Skeletal muscle tissue (tissue), 4 donors: Measurements from ENCODE around the gene MSL2. TPM values are rescaled to one million over a fixed set of nuclear protein-coding genes. Genes with fewer than 3 reads are reported as not detected.
"Not testable (repeated sequence)": the region's sequence is repeated elsewhere in the genome, so short reads cannot be mapped to it uniquely, and the experiment has no call there.

ENCODE experiments used
- H3K27ac ChIP-seq: one replicate; pipeline ENCODE4 v1.7.0; 2013; ENCODE audit warnings: mild to moderate bottlenecking, low read depth, low read length, inconsistent platforms
- H3K27me3 ChIP-seq, 3 donors: one replicate each; pipeline ENCODE4 v1.7.0; 2013; ENCODE audit warnings: low read length in 3 of 3; ENCODE audit not compliant: control insufficient read depth in 3 of 3, insufficient read depth in 3 of 3
- H3K36me3 ChIP-seq, 3 donors: one replicate each; pipeline ENCODE4 v1.7.0; 2013; ENCODE audit warnings: low read length in 3 of 3; ENCODE audit not compliant: control insufficient read depth in 3 of 3, insufficient read depth in 3 of 3
- H3K4me1 ChIP-seq, 3 donors: one replicate each; pipeline ENCODE4 v1.7.0; 2013; ENCODE audit warnings: low read length in 3 of 3, mild to moderate bottlenecking in 3 of 3; ENCODE audit not compliant: control insufficient read depth in 3 of 3, insufficient read depth in 3 of 3
- H3K4me3 ChIP-seq, 3 donors: one replicate each; pipeline ENCODE4 v1.7.0; 2013; ENCODE audit warnings: low read length in 3 of 3
- H3K9ac ChIP-seq, 3 donors: one replicate each; pipeline ENCODE4 v1.7.0; 2013; ENCODE audit warnings: low read length in 3 of 3, mild to moderate bottlenecking in 3 of 3, moderate library complexity in 2 of 3, low read depth in 1 of 3
- H3K9me3 ChIP-seq, 3 donors: one replicate each; pipeline ENCODE4 v1.7.0; 2013; ENCODE audit warnings: low read length in 3 of 3; ENCODE audit not compliant: control insufficient read depth in 3 of 3
- total RNA-seq: library from RNA; depleted of rRNA; stranded (reverse); fragments of >200 nt; gene quantifications from one replicate; pipeline ENCODE4 v1.2.3, GENCODE V29; 2014
- donor health status: Osteomylitis.

MSL2 gene
- total RNA-seq, 1 donor from 2014 or later, result 16.2 TPM

DNA sequence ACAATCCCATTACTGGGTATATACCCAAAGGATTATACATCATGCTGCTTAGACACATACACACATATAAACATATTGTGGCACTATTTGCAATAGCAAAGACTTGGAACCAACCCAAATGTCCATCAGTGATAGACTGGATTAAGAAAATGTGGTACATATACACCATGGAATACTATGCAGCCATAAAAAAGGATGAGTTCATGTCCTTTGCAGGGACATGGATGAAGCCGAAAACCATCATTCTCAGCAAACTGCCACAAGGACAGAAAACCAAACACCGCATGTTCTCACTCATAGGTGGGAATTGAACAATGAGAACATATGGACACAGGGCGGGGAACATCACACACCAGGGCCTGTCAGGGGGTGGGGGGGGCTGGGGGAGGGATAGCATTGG, 64.5 kb downstream of the MSL2 start:
- not testable (repeated sequence) for H3K9me3 ChIP-seq, H3K4me1 ChIP-seq, H3K36me3 ChIP-seq, H3K4me3 ChIP-seq, H3K27ac ChIP-seq, H3K9ac ChIP-seq, H3K27me3 ChIP-seq

GRCh38 chr3:136122006-136122405, 74.1 kb downstream of the MSL2 start:
- H3K4me1 ChIP-seq, result no peaks in the 10 kb centered on the region
- peaks cover 0 to 7% (median 6%) of the 10 kb centered on the region in 3 donors for H3K36me3 ChIP-seq

DNA sequence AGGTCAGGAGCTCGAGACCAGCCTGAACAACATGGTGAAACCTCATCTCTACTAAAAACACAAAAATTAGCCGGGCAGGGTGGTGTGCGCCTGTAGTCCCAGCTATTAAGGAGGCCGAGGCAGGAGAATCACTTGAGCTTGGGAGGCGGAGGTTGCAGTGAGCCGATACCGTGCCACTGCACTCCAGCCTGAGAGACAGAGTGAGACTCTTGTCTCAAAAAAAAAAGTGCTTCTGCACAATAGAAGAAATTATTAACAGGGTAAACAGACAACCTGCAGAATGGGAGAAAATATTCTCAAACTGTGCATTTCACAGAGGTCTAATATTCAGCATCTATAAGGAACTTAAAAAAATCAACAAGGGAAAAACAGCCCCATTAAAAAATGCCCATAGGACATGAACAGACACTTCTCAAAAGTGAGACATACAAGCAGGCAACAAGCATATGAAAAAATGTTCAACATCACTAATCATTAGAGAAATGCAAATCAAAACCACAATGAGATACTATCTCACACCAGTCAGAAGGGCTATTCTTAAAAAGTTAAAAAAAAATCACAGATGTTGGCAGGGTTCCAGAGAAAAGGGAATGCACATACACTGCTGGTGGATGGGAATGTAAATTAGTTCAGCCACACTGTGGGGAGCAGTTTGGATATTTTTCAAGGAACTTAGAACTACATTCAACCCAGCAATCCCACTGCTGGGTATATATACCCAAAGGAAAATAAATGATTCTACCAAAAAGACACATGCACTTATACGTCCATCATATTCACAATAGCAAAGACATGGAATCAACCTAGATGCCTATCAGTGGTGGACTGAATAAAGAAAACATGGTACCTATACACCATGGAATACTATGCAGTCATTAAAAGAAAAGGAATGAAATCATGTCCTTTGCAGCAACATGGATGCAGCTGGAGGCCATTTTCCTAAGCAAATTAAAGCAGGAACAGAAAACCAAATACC, 75.5 kb downstream of the MSL2 start:
- no peak overlapping the region for H3K4me3 ChIP-seq
- no peaks in the 10 kb centered on the region for H3K27me3 ChIP-seq
- H3K4me1 ChIP-seq, result no peaks in the 10 kb centered on the region
- H3K36me3 ChIP-seq, result peaks cover 0 to 6% (median 0%) of the 10 kb centered on the region in 3 donors
- H3K9me3 ChIP-seq, result no peaks in the 10 kb centered on the region
- H3K27ac ChIP-seq, result no peak overlapping the region
- H3K9ac ChIP-seq, result no peak overlapping the region

More at GRCh38 chr3:136122006-136122405, 74.1 kb downstream of the MSL2 start:
- H3K27me3 ChIP-seq, result no peaks in the 10 kb centered on the region
- H3K4me3 ChIP-seq, result no peak overlapping the region
- H3K9me3 ChIP-seq, result no peaks in the 10 kb centered on the region
- H3K27ac ChIP-seq, result no peak overlapping the region
- H3K9ac ChIP-seq, result no peak overlapping the region

DNA sequence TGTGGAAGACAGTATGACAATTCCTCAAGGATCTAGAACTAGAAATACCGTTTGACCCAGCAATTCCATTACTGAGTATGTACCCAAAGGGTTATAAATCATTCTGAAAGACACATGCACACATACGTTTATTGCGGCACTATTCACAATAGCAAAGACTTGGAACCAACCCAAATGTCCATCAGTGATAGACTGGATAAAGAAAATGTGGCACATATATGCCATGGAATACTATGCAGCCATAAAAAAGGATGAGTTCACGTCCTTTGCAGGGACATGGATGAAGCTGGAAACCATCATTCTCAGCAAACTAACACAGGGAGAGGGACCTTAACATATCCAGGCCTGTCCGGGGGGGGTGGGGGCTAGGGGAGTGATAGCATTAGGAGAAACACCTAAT, 76.4 kb downstream of the MSL2 start:
- H3K27ac ChIP-seq, H3K9ac ChIP-seq, H3K36me3 ChIP-seq, H3K4me1 ChIP-seq, H3K27me3 ChIP-seq, H3K9me3 ChIP-seq, H3K4me3 ChIP-seq: not testable (repeated sequence)

DNA sequence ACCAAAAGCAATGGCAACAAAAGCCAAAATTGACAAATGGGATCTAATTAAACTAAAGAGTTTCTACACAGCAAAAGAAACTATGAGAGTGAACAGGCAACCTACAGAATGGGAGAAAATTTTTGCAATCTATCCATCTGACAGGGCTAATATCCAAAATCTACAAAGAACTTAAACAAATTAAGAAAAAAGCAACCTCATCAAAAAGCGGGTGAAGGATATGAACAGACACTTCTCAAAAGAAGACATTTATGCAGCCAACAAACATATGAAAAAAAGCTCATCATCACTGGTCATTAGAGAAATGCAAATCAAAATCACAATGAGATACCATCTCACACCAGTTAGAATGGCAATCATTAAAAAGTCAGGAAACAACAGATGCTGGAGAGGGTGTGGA, 76.8 kb downstream of the MSL2 start:
- not testable (repeated sequence) for H3K4me1 ChIP-seq, H3K4me3 ChIP-seq, H3K9ac ChIP-seq, H3K27ac ChIP-seq, H3K27me3 ChIP-seq, H3K9me3 ChIP-seq
- peaks cover 5 to 11% (median 10%) of the 10 kb centered on the region in 3 donors for H3K36me3 ChIP-seq

GRCh38 chr3:136114421-136114820, 81.7 kb downstream of the MSL2 start:
- Histone ChIP-seq H3K9me3 (no peaks in the 10 kb centered on the region), H3K4me3 (no peak overlapping the region), H3K27ac (no peak overlapping the region), H3K4me1 (no peaks in the 10 kb centered on the region), H3K36me3 (peaks cover 15 to 38% (median 32%) of the 10 kb centered on the region in 3 donors), H3K9ac (no peak overlapping the region), H3K27me3 (no peaks in the 10 kb centered on the region)

- no peaks in the 10 kb centered on the region for H3K27me3 ChIP-seq
- H3K9me3 ChIP-seq, result no peaks in the 10 kb centered on the region
- H3K36me3 ChIP-seq, result peaks cover 26 to 50% (median 49%) of the 10 kb centered on the region in 3 donors
- H3K9ac ChIP-seq, result no peak overlapping the region
- H3K4me1 ChIP-seq, result no peaks in the 10 kb centered on the region
- no peak overlapping the region for H3K4me3 ChIP-seq
- H3K27ac ChIP-seq, result no peak overlapping the region
These were observed 85.7 kb downstream of the MSL2 start for GRCh38 chr3:136110481-136110880.

- no peak overlapping the region for H3K9ac ChIP-seq
- no peaks in the 10 kb centered on the region for H3K9me3 ChIP-seq
- no peak overlapping the region for H3K27ac ChIP-seq
- no peak overlapping the region for H3K4me3 ChIP-seq
- no peaks in the 10 kb centered on the region for H3K27me3 ChIP-seq
- H3K4me1 ChIP-seq, result no peaks in the 10 kb centered on the region
- peaks cover 23 to 53% (median 48%) of the 10 kb centered on the region in 3 donors for H3K36me3 ChIP-seq
These were observed 86.6 kb downstream of the MSL2 start for GRCh38 chr3:136109499-136109898.

- no peak overlapping the region for H3K4me3 ChIP-seq
- no peaks in the 10 kb centered on the region for H3K27me3 ChIP-seq
- no peak overlapping the region for H3K27ac ChIP-seq
- no peaks in the 10 kb centered on the region for H3K4me1 ChIP-seq
- H3K36me3 ChIP-seq, result peaks cover 18 to 56% (median 45%) of the 10 kb centered on the region in 3 donors
- H3K9ac ChIP-seq, result no peak overlapping the region
- H3K9me3 ChIP-seq, result no peaks in the 10 kb centered on the region
These were observed 90.0 kb downstream of the MSL2 start for GRCh38 chr3:136106101-136106500.

GRCh38 chr3:136105044-136105443, 91.1 kb downstream of the MSL2 start:
- H3K27me3 ChIP-seq, result no peaks in the 10 kb centered on the region
- H3K36me3 ChIP-seq, result peaks cover 18 to 50% (median 37%) of the 10 kb centered on the region in 3 donors
- H3K27ac ChIP-seq, result no peak overlapping the region
- no peaks in the 10 kb centered on the region for H3K9me3 ChIP-seq
- H3K9ac ChIP-seq, result no peak overlapping the region
- no peaks in the 10 kb centered on the region for H3K4me1 ChIP-seq
- H3K4me3 ChIP-seq, result no peak overlapping the region
